NT2/D1 (cell line): Measurements from ENCODE around the gene NRXN3.

Experiments used
- YY1 ChIP-seq: IDR thresholded peaks from 2 replicates; pipeline ENCODE4 v1.6.1; 2011; ENCODE audit not compliant: insufficient read length, insufficient read depth
- ZNF274 ChIP-seq: IDR thresholded peaks from 2 replicates; pipeline ENCODE4 v1.6.1; 2011; ENCODE audit warnings: mild to moderate bottlenecking, low read depth, low read length

DNA sequence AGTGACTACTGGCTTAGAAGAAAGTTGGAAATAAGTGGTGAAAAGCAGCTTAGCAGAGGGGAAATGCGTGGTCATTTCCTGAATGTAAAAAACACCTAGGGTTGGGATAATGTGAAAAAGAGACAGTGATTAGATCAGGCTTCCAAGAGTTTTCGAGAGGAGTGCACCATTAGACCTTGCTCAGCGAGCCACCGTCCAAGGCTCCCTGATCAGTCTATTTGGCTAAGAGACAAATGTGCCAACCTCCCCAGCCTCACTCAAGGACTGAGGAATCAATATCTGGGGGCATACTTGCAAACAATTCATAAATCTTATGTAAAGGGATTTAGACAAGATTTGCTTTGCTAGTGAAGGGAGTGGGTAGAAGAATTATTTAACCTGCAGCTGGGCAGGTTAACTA, 594.5 kb downstream of the NRXN3 start:
- TF ChIP-seq YY1 = no peak
- no peak for TF ChIP-seq ZNF274
